ENCODE data around the gene ARF3. TPM values are rescaled to one million over a fixed set of nuclear protein-coding genes. Genes with fewer than 3 reads are reported as not detected.
A peak's percentile ranks its signal among the peaks of the same experiment; 100 is the strongest.

Gene ARF3
- polyA plus RNA-seq, 3 donors = 56.5 to 88.5 (median 58.4) TPM

DNA sequence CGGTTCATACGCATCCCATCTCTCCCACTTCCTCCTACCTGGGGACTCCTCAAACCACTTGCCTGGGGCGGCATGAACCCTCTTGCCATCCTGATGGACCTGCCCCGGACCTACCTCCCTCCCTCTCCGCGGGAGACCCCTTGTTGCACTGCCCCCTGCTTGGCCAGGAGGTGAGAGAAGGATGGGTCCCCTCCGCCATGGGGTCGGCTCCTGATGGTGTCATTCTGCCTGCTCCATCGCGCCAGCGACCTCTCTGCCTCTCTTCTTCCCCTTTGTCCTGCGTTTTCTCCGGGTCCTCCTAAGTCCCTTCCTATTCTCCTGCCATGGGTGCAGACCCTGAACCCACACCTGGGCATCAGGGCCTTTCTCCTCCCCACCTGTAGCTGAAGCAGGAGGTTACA is 24.5 kb upstream of the ARF3 start:
- Histone ChIP-seq H3K9me3 (replicated peaks in 1 of 2; ENCODE audit: control insufficient read depth in 1 of 2, insufficient read depth in 1 of 2, low read length in 2 of 2) (peaks cover 0 to 41% of the 10 kb centered on the region in 2 donors), H2AFZ (ENCODE audit: insufficient read depth, low read depth, low read length, poor library complexity, severe bottlenecking) (no peak overlapping the region), H3K9ac (ENCODE audit: insufficient read depth, low read length, poor library complexity, severe bottlenecking) (peak overlapping the region; percentile 28), H3K4me3 (replicated peaks in 1 of 3; ENCODE audit: low read depth in 2 of 3, low read length in 3 of 3) (peak overlapping the region in 1 of 3 experiments; percentile 72), H3K27me3 (ENCODE audit: control insufficient read depth in 2 of 2, insufficient read depth in 2 of 2, low read length in 2 of 2) (peaks cover 76 to 95% of the 10 kb centered on the region in 2 donors), H3K27ac (ENCODE audit: low read depth in 1 of 2, low read length in 2 of 2) (no peak overlapping the region), H3K4me1 (ENCODE audit: control insufficient read depth in 1 of 2, insufficient read depth in 2 of 2, low read length in 2 of 2) (peaks cover 43 to 45% of the 10 kb centered on the region in 2 donors), H4K20me1 (ENCODE audit: insufficient read depth, low read length) (peaks cover 5% of the 10 kb centered on the region), H3K79me2 (ENCODE audit: insufficient read depth, low read length) (no peaks in the 10 kb centered on the region), H3K36me3 (replicated peaks in 1 of 2; ENCODE audit: control insufficient read depth in 1 of 2, insufficient read depth in 2 of 2, low read length in 2 of 2) (no peaks in the 10 kb centered on the region), H3K4me2 (replicated peaks; ENCODE audit: extremely low read depth, low read length, poor library complexity, severe bottlenecking) (peak overlapping the region; percentile 83)
- Mint-ChIP-seq H3K4me1 (peaks cover 50% of the 10 kb centered on the region), H3K9me3 (peaks cover 2 to 41% (median 22%) of the 10 kb centered on the region in 7 donors), H3K36me3 (peaks cover 22 to 23% of the 10 kb centered on the region in 2 donors), H3K4me3 (peak overlapping the region; percentile 79 to 92), H3K27ac (peak overlapping the region in 2 of 7 donors; percentile 8 to 68), H3K27me3 (ENCODE audit: low read depth in 3 of 3) (peaks cover 90 to 99% (median 91%) of the 10 kb centered on the region in 3 donors)
- intact Hi-C loops (cut with micrococcal nuclease) = loop anchor here in 1 of 2 donors (10.0 kb wide), 1 partner anchor 127 kb away; the partner anchor contains the start of gene DDX23
- DNase-seq = no peak
- TF ChIP-seq, protein P1, sequence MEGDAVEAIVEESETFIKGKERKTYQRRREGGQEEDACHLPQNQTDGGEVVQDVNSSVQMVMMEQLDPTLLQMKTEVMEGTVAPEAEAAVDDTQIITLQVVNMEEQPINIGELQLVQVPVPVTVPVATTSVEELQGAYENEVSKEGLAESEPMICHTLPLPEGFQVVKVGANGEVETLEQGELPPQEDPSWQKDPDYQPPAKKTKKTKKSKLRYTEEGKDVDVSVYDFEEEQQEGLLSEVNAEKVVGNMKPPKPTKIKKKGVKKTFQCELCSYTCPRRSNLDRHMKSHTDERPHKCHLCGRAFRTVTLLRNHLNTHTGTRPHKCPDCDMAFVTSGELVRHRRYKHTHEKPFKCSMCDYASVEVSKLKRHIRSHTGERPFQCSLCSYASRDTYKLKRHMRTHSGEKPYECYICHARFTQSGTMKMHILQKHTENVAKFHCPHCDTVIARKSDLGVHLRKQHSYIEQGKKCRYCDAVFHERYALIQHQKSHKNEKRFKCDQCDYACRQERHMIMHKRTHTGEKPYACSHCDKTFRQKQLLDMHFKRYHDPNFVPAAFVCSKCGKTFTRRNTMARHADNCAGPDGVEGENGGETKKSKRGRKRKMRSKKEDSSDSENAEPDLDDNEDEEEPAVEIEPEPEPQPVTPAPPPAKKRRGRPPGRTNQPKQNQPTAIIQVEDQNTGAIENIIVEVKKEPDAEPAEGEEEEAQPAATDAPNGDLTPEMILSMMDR (IDR thresholded peaks at IDR 0.05) = no peak
- 10% methylated on average over 8 of the region's 13 CpGs for WGBS (ENCODE audit: insufficient coverage)

DNA sequence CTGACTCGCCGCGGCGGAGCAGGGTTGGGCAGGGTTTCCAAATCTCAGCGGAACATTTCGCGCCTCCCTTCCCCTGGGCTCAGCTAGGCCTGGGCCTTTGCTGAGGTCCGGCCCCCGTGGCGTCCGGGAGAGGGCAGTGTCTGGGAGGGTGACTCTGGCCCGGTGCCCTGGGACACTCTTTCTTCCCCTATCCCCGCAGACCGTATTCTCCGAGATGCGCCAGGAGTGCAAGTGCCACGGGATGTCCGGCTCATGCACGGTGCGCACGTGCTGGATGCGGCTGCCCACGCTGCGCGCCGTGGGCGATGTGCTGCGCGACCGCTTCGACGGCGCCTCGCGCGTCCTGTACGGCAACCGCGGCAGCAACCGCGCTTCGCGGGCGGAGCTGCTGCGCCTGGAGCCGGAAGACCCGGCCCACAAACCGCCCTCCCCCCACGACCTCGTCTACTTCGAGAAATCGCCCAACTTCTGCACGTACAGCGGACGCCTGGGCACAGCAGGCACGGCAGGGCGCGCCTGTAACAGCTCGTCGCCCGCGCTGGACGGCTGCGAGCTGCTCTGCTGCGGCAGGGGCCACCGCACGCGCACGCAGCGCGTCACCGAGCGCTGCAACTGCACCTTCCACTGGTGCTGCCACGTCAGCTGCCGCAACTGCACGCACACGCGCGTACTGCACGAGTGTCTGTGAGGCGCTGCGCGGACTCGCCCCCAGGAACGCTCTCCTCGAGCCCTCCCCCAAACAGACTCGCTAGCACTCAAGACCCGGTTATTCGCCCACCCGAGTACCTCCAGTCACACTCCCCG is 23.9 kb upstream of the ARF3 start:
- TF ChIP-seq, protein P1 (IDR thresholded peaks at IDR 0.05) = peak; percentile 43
- WGBS (ENCODE audit: insufficient coverage) = 3% methylated on average over 87 of the region's 91 CpGs
- Histone ChIP-seq H3K4me1 (ENCODE audit: control insufficient read depth in 1 of 2, insufficient read depth in 2 of 2, low read length in 2 of 2) (peaks cover 43 to 45% of the 10 kb centered on the region in 2 donors), H3K79me2 (ENCODE audit: insufficient read depth, low read length) (no peaks in the 10 kb centered on the region), H3K9ac (ENCODE audit: insufficient read depth, low read length, poor library complexity, severe bottlenecking) (peak overlapping the region; percentile 28), H2AFZ (ENCODE audit: insufficient read depth, low read depth, low read length, poor library complexity, severe bottlenecking) (peak overlapping the region; percentile 59), H3K4me2 (replicated peaks; ENCODE audit: extremely low read depth, low read length, poor library complexity, severe bottlenecking) (peak overlapping the region; percentile 83), H3K4me3 (replicated peaks in 1 of 3; ENCODE audit: low read depth in 2 of 3, low read length in 3 of 3) (peak overlapping the region in 1 of 3 experiments; percentile 72), H3K9me3 (replicated peaks in 1 of 2; ENCODE audit: control insufficient read depth in 1 of 2, insufficient read depth in 1 of 2, low read length in 2 of 2) (peaks cover 0 to 41% of the 10 kb centered on the region in 2 donors), H3K36me3 (replicated peaks in 1 of 2; ENCODE audit: control insufficient read depth in 1 of 2, insufficient read depth in 2 of 2, low read length in 2 of 2) (no peaks in the 10 kb centered on the region), H3K27ac (ENCODE audit: low read depth in 1 of 2, low read length in 2 of 2) (no peak overlapping the region), H4K20me1 (ENCODE audit: insufficient read depth, low read length) (peaks cover 5% of the 10 kb centered on the region), H3K27me3 (ENCODE audit: control insufficient read depth in 2 of 2, insufficient read depth in 2 of 2, low read length in 2 of 2) (peaks cover 75 to 96% of the 10 kb centered on the region in 2 donors)
- peak in 2 of 3 donors; percentile 56 to 80 for DNase-seq
- Mint-ChIP-seq H3K4me3 (peak overlapping the region; percentile 79 to 92), H3K27ac (peak overlapping the region in 1 of 7 donors; percentile 68), H3K9me3 (peaks cover 2 to 41% (median 22%) of the 10 kb centered on the region in 7 donors), H3K4me1 (peaks cover 50% of the 10 kb centered on the region), H3K27me3 (ENCODE audit: low read depth in 3 of 3) (peaks cover 93 to 99% (median 94%) of the 10 kb centered on the region in 3 donors), H3K36me3 (peaks cover 22 to 23% of the 10 kb centered on the region in 2 donors)
- intact Hi-C loops (cut with micrococcal nuclease) = loop anchor here in 1 of 2 donors (10.0 kb wide), 1 partner anchor 126 kb away; the partner anchor contains the start of gene DDX23
